Esophagus (tissue), 2 donors: Measurements from ENCODE around the gene CYB5A. TPM values are rescaled to one million over a fixed set of nuclear protein-coding genes. Genes with fewer than 3 reads are reported as not detected.

Experiments
- H3K27ac ChIP-seq, 2 donors: one replicate each; pipeline ENCODE4 v1.5.1; 2013; ENCODE audit warnings: low read depth in 2 of 2, mild to moderate bottlenecking in 2 of 2, inconsistent platforms in 1 of 2, low read length in 1 of 2, moderate library complexity in 1 of 2
- H3K27me3 ChIP-seq, 2 donors: one replicate each; pipeline ENCODE4 v1.6.1; 2013; ENCODE audit warnings: low read length in 2 of 2, control low read depth in 1 of 2, mild to moderate bottlenecking in 1 of 2; ENCODE audit not compliant: insufficient read depth in 2 of 2, control insufficient read depth in 1 of 2
- H3K36me3 ChIP-seq, 2 donors: one replicate each; pipeline ENCODE4 v1.6.1; 2013; ENCODE audit warnings: low read length in 1 of 2; ENCODE audit not compliant: control insufficient read depth in 2 of 2, insufficient read depth in 2 of 2
- H3K4me1 ChIP-seq, 2 donors: one replicate each; pipeline ENCODE4 v1.6.1; 2013; ENCODE audit warnings: low read length in 1 of 2; ENCODE audit not compliant: control insufficient read depth in 2 of 2, insufficient read depth in 2 of 2
- H3K4me3 ChIP-seq, 2 donors: one replicate each; pipeline ENCODE4 v1.5.1; 2013; ENCODE audit warnings: low read length in 2 of 2, mild to moderate bottlenecking in 2 of 2, low read depth in 1 of 2, moderate library complexity in 1 of 2
- H3K9me3 ChIP-seq, 2 donors: one replicate each; pipeline ENCODE4 v1.6.1; 2013; ENCODE audit warnings: mild to moderate bottlenecking in 2 of 2, low read depth in 1 of 2, low read length in 1 of 2, moderate library complexity in 1 of 2; ENCODE audit not compliant: control insufficient read depth in 2 of 2, insufficient read depth in 1 of 2
- WGBS, 2 donors: extraction: QIAGEN DNeasy Blood & Tissue Kit; methylation state at CpG; one replicate each; pipeline ENCODE4 v1.1.7; 2013; 5-methylcytosine and 5-hydroxymethylcytosine counted together
- polyA plus RNA-seq, 2 donors: library from polyadenylated mRNA; stranded (reverse); fragments of 200-250 nt; gene quantifications; one replicate each; pipeline ENCODE4 v1.2.3, GENCODE V29; 2013
- donor health status: healthy with polysubstance abuse.
- donor health status: Bipolar disorder and iron deficiency.

CYB5A gene
- polyA plus RNA-seq, 2 donors: 37.0 to 81.5 TPM

DNA sequence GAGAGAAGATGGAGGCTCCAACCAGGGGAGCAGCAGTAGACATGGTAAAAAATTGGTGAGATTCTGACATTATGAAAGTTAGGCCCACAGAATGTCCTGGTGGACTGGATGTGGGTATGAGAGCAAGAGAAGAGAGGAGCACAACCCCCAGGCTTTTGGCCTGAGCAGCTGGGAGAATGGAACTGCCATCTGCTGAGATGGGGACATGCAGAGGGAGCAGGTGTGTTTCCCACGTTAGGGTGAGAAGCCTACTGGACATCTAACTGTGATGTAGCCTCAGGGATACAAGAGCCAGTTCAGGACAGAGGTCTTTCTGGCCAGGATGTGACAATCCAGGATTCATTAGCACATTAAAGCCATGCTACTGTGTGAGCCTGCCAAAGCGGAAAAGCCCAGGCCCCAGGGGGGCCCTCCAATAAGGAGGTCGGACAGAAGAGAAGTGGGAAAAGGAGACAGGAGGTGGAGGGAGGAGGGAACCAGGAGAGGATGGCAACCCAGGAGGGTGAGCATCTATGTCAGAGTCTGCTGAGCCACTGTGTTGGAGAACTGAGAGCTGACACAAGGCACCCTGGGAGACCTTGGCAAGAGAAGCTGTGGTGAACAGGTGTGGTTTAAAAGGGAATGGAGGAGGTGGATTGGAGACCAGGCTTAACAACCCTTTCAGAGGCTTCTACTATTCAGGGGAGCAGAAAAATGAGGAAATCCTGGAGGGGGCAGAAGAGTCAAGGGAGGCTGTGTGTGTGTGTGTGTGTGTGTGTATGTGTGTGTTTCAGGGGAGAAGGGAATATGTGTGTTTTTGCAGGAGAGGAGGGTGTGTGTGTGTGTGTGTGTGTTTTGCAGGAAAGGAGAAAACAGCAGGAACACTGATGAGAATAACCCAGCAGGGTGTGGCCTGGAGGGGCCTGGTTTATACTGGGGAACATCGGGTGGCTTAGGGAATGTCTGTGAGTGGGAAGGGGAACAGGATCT, 10.5 kb downstream of the CYB5A start:
- H3K27ac ChIP-seq: peak overlapping the region in 1 of 2 donors; percentile 43
- peaks cover 4 to 21% of the 10 kb centered on the region in 2 donors for H3K4me1 ChIP-seq
- no peaks in the 10 kb centered on the region for H3K36me3 ChIP-seq
- WGBS, 2 donors: 59 to 63% methylated on average over 4 of the region's 4 CpGs
- H3K9me3 ChIP-seq: no peaks in the 10 kb centered on the region
- H3K4me3 ChIP-seq: no peak overlapping the region
- H3K27me3 ChIP-seq: no peaks in the 10 kb centered on the region

DNA sequence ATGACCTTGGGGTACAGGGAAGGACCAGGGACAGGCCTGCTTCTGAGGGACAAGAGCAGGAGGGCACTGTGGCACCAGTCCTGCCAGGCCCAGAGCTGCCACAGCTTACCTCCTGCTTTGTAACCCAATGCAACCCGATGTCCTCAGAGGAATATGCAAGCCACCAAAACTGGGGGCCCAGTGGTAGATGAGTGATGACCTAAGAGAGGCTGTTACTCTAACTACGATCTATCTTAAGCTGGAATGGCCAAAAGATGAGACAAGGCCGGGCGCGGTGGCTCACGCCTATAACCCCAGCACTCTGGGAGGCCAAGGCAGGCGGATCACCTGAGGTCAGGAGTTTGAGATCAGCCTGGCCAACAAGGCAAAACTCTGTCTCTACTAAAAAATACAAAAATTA, 12.8 kb downstream of the CYB5A start:
- no peaks in the 10 kb centered on the region for H3K36me3 ChIP-seq
- H3K27ac ChIP-seq: no peak overlapping the region
- no peaks in the 10 kb centered on the region for H3K9me3 ChIP-seq
- peaks cover 4 to 23% of the 10 kb centered on the region in 2 donors for H3K4me1 ChIP-seq
- 88 to 94% methylated on average over 7 of the region's 7 CpGs for WGBS, 2 donors
- H3K4me3 ChIP-seq: no peak overlapping the region
- no peaks in the 10 kb centered on the region for H3K27me3 ChIP-seq

DNA sequence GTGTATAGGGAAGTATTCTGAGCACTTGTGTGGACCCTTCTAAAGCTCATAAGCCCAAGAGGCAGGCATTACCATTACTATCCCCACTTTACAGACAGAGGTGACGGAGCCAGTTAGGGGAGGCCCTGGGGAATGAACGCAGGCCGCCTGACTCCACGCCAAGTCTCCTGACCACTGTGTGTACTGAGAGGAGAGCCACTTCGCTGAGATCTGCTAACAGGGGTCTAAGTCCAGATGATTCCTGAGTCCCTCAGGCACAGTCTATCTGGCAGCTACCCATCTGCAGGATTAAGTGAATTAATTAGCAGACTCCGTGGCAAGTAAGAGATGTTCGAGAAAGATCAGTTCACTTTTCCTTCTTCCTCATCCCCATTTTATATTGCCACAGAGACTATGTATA, 13.7 kb downstream of the CYB5A start:
- Histone ChIP-seq H3K4me3 (no peak overlapping the region), H3K36me3 (no peaks in the 10 kb centered on the region), H3K4me1 (peaks cover 9 to 27% of the 10 kb centered on the region in 2 donors), H3K9me3 (peaks cover 0 to 2% of the 10 kb centered on the region in 2 donors), H3K27ac (no peak overlapping the region), H3K27me3 (no peaks in the 10 kb centered on the region)
- 57 to 70% methylated on average over 7 of the region's 7 CpGs for WGBS, 2 donors

DNA sequence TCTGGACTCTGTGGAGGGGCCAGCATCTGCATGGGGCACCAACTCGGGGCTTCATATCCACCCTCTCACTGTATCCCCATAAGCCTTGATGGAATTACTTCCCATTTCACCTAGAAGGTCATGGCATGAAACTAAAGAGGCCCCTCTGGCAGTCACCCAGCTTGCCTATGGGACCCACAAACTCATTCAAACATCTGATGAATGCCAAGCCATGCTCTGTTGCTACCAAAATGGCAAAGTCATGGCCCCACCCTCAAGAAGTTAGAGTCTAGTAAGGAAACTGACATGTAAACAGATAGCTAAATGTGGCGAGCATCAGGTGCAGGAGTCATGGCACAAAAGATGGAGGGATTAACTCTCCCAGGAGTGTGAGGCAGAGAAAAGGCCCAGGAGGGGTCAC, 14.5 kb downstream of the CYB5A start:
- Histone ChIP-seq H3K27ac (no peak overlapping the region), H3K9me3 (peaks cover 0 to 2% of the 10 kb centered on the region in 2 donors), H3K27me3 (no peaks in the 10 kb centered on the region), H3K36me3 (no peaks in the 10 kb centered on the region), H3K4me1 (peaks cover 5 to 21% of the 10 kb centered on the region in 2 donors), H3K4me3 (no peak overlapping the region)
- WGBS, 2 donors: 83 to 86% methylated on average over 2 of the region's 2 CpGs

DNA sequence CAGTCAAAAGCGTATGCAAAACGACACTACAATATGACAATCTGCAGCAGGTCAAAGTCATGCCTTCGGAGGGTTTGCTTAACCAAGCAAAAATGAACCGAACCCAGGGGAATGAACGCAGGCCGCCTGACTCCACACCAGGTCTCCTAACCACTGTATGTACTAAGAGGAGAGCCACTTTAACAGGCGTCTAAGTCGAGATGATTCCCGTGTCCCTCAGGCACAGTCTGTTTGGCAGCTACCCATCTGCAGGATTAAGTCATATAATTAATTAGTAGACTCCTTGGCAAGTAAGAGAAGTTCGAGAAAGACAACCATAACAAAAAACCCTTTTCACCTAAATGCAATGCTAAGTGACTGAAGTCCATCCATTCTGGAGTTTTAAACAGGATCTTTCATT, 15.2 kb downstream of the CYB5A start:
- H3K36me3 ChIP-seq: no peaks in the 10 kb centered on the region
- H3K27ac ChIP-seq: no peak overlapping the region
- H3K4me1 ChIP-seq: peaks cover 5 to 19% of the 10 kb centered on the region in 2 donors
- H3K9me3 ChIP-seq: peaks cover 0 to 2% of the 10 kb centered on the region in 2 donors
- no peaks in the 10 kb centered on the region for H3K27me3 ChIP-seq
- WGBS, 2 donors: 45 to 51% methylated on average over 10 of the region's 10 CpGs
- no peak overlapping the region for H3K4me3 ChIP-seq

DNA sequence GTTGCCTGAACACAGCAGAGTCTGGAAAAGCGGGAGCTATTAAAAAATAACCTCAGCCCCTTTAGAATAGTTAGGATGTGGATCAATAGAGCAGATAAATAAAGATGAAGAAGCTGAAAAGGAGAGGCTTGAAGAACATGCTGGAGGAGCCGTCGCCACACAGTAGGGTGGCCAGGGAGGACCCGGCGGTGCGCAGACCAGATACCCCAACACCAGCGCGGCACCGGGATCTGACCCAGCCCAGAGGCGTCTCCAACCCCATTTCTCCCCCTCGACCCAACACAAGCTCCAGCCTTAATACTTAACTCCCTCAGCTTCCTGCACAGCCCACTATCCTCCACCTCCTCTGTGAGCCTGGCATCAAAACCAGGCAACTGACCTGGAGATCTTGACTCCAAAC, 16.0 kb downstream of the CYB5A start:
- 88 to 90% methylated on average over 11 of the region's 11 CpGs for WGBS, 2 donors
- H3K4me3 ChIP-seq: no peak overlapping the region
- no peaks in the 10 kb centered on the region for H3K27me3 ChIP-seq
- H3K27ac ChIP-seq: no peak overlapping the region
- H3K4me1 ChIP-seq: peaks cover 5 to 15% of the 10 kb centered on the region in 2 donors
- H3K36me3 ChIP-seq: no peaks in the 10 kb centered on the region
- peaks cover 0 to 2% of the 10 kb centered on the region in 2 donors for H3K9me3 ChIP-seq

DNA sequence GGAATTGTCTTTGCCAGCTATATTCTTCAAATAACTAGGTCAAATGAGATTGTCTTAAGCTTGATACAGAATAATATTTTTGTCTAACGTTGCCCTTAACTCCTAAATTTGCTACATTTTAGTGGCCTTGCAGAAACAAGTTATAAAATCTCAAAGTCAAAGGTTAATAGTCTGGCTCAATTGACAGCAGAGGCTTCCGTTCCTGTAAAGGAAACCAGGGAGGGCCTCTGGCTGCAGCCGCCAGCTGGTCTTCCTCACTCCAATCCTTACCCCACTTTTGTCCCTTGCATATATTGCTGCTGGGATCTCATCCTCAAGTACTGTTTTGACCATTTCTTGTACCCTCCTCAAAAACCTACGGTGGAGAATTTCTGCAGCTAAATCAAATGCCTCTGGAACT, 17.1 kb downstream of the CYB5A start:
- 69 to 77% methylated on average over 4 of the region's 4 CpGs for WGBS, 2 donors
- H3K4me1 ChIP-seq: peaks cover 5 to 15% of the 10 kb centered on the region in 2 donors
- no peaks in the 10 kb centered on the region for H3K27me3 ChIP-seq
- no peak overlapping the region for H3K27ac ChIP-seq
- no peaks in the 10 kb centered on the region for H3K36me3 ChIP-seq
- H3K9me3 ChIP-seq: peaks cover 0 to 2% of the 10 kb centered on the region in 2 donors
- no peak overlapping the region for H3K4me3 ChIP-seq

DNA sequence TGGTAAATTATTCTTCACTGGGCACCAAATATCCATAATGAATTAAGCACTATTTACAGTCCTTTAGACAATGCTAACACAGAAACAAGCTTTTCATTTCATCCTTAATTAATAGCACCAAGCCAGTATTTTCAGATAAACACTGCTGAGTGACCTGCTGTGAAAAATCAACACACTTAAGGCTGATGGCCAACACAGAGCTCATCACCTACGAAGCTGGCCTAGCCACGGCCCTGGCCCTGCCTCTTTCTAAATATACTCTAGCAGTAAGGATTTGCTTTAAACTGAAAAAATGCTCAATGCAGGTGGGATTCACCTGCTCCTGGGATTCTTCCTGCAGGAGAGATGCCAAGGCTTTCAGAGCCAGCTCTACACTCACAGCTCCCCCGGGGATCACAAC, 18.4 kb downstream of the CYB5A start:
- Histone ChIP-seq H3K9me3 (peaks cover 0 to 2% of the 10 kb centered on the region in 2 donors), H3K36me3 (no peaks in the 10 kb centered on the region), H3K4me3 (no peak overlapping the region), H3K4me1 (peaks cover 5 to 21% of the 10 kb centered on the region in 2 donors), H3K27ac (no peak overlapping the region), H3K27me3 (no peaks in the 10 kb centered on the region)
- WGBS, 2 donors: 64 to 78% methylated on average over 3 of the region's 3 CpGs

DNA sequence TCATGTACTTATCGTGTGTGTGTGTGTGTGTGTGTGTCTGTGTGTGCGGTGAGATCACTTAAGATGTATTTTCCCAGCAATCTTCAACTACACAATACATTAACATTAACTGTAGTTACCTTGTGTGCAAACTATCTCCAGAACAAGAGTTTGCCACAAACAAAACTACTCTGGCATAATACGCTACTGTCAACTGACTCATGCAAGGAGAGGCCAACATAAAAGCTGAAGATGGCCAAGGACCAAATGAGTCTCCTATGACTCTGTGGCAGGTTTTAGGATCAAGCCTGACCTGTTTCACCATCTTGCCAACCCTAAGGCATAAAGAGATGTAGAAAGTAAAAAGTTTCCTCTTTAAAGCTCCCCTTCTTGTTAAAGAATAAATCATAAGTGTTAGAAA, 20.1 kb downstream of the CYB5A start:
- H3K27ac ChIP-seq: peak overlapping the region in 1 of 2 donors; percentile 44
- H3K36me3 ChIP-seq: peaks cover 0 to 3% of the 10 kb centered on the region in 2 donors
- 57 to 60% methylated on average over 3 of the region's 3 CpGs for WGBS, 2 donors
- H3K27me3 ChIP-seq: no peaks in the 10 kb centered on the region
- H3K4me3 ChIP-seq: no peak overlapping the region
- peaks cover 5 to 16% of the 10 kb centered on the region in 2 donors for H3K4me1 ChIP-seq
- H3K9me3 ChIP-seq: peaks cover 0 to 2% of the 10 kb centered on the region in 2 donors
